ENCODE data around the gene ZMYND15. TPM values are rescaled to one million over a fixed set of nuclear protein-coding genes. Genes with fewer than 3 reads are reported as not detected.

ZMYND15 gene
- total RNA-seq, 1 experiment from 2014 or later, result 2.8 TPM

GRCh38 chr17:4716081-4716480 lies 23.6 kb upstream of the ZMYND15 start (continued):
- no peak for TF ChIP-seq REST (IDR thresholded peaks at IDR 0.05; ENCODE audit: low read depth)
- TF ChIP-seq CBX3 (IDR thresholded peaks at IDR 0.05; ENCODE audit: low read depth), result no peak

GRCh38 chr17:4717791-4718190 lies 21.8 kb upstream of the ZMYND15 start:
- RAD21 ChIA-PET (ENCODE audit: low non-redundant PET in 1 of 2, low total read pairs in 2 of 2, uncharacterized antibody in 2 of 2, unreplicated experiment in 2 of 2), result no interaction called here
- no peaks in the 10 kb centered on the region for H3K9me3 ChIP-seq (ENCODE audit: control insufficient read depth in 1 of 2, insufficient read depth in 1 of 2, low read depth in 1 of 2, low read length in 2 of 2)
- POLR2A ChIA-PET, result no interaction called here
- intact Hi-C loops (cut with micrococcal nuclease), result no loop called here
- H3K4me1 ChIP-seq (ENCODE audit: control insufficient read depth in 1 of 2, insufficient read depth in 2 of 2, low read length in 2 of 2), result peaks cover 16 to 17% of the 10 kb centered on the region in 2 experiments
- H2AFZ ChIP-seq (ENCODE audit: low read depth, low read length, poor library complexity, severe bottlenecking), result no peak overlapping the region
- CTCF ChIA-PET, result no interaction called here
- H4K20me1 ChIP-seq (ENCODE audit: insufficient read depth), result no peaks in the 10 kb centered on the region
- H3K4me2 ChIP-seq (ENCODE audit: low read length), result no peak overlapping the region
- no peak overlapping the region for H3K27ac ChIP-seq (ENCODE audit: low read depth, low read length)
- no peaks in the 10 kb centered on the region for H3K79me2 ChIP-seq (ENCODE audit: insufficient read depth, low read length)
- no peaks in the 10 kb centered on the region for H3K9me2 ChIP-seq (ENCODE audit: insufficient read depth)
- H3K9ac ChIP-seq (ENCODE audit: low read length), result no peak overlapping the region
- H3K27me3 ChIP-seq (ENCODE audit: insufficient read depth, low read length), result no peaks in the 10 kb centered on the region
- no peak for DNase-seq (ENCODE audit: low read depth, low spot score)
- BruUV-seq (replicated peaks), result no TSS peak
- H3K4me3 ChIP-seq (replicated peaks in 1 of 2; ENCODE audit: low read depth in 1 of 2, low read length in 2 of 2), result no peak overlapping the region
- no peak for ATAC-seq
- TF ChIP-seq EZH2 (IDR thresholded peaks at IDR 0.05) (no peak), POLR2AphosphoS5 (IDR thresholded peaks at IDR 0.05; ENCODE audit: low read depth, low read length) (no peak), ZNF274 (IDR thresholded peaks at IDR 0.05; ENCODE audit: low read depth, low read length) (no peak), SRF (IDR thresholded peaks at IDR 0.05; ENCODE audit: low read depth) (no peak), CTCF (IDR thresholded peaks at IDR 0.05 in 2 of 3, conservative IDR thresholded peaks at IDR 0.05 in 1 of 3; ENCODE audit: borderline replicate concordance in 1 of 3, insufficient read depth in 1 of 3, low read depth in 2 of 3, low read length in 2 of 3) (no peak), MAX (IDR thresholded peaks at IDR 0.05) (no peak), ATF3 (IDR thresholded peaks at IDR 0.05) (no peak), ELF1 (IDR thresholded peaks at IDR 0.05; ENCODE audit: borderline replicate concordance, low read depth) (no peak)
- peaks cover 14 to 16% of the 10 kb centered on the region in 2 experiments; a peak in 2 of 4 replicates for H3K36me3 ChIP-seq (ENCODE audit: control insufficient read depth in 1 of 2, insufficient read depth in 2 of 2, low read length in 2 of 2)
